GM12873 (cell line): ENCODE data around the gene TMEM236.

Experiments
- TF ChIP-seq, protein P1 (sequence below): IDR thresholded peaks from 2 replicates; pipeline ENCODE4 v1.5.1; 2012; ENCODE audit warnings: low read depth, mild to moderate bottlenecking, moderate library complexity, low read length, control low read depth; ENCODE audit not compliant: insufficient read depth; ENCODE audit errors: missing control alignments

The TMEM236 gene

DNA sequence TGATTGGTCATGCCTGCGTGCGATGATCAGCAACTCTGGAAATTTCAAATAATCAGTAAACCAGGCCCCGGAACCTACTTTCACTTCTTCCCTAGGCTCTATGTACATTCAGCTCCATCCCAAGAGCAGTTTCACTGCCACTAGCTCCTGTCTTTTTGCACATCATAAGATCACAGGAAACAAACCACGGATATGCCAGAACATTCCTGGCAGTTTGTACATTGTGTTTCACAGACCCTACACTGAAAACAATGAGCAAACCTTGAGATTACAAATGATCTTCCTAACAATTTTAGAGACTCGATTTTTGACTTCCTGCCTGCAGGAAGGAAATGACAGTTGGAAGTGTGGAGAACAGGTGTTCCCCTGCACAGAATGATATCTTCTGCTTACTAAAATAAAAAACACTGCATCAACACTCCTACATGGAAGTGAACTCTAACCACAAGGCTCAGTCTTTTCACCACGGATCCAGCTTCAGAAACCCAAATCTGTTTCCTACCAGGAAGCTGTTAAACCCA lies 7.6 kb upstream of the TMEM236 start:
- TF ChIP-seq, protein P1, sequence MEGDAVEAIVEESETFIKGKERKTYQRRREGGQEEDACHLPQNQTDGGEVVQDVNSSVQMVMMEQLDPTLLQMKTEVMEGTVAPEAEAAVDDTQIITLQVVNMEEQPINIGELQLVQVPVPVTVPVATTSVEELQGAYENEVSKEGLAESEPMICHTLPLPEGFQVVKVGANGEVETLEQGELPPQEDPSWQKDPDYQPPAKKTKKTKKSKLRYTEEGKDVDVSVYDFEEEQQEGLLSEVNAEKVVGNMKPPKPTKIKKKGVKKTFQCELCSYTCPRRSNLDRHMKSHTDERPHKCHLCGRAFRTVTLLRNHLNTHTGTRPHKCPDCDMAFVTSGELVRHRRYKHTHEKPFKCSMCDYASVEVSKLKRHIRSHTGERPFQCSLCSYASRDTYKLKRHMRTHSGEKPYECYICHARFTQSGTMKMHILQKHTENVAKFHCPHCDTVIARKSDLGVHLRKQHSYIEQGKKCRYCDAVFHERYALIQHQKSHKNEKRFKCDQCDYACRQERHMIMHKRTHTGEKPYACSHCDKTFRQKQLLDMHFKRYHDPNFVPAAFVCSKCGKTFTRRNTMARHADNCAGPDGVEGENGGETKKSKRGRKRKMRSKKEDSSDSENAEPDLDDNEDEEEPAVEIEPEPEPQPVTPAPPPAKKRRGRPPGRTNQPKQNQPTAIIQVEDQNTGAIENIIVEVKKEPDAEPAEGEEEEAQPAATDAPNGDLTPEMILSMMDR: no peak

DNA sequence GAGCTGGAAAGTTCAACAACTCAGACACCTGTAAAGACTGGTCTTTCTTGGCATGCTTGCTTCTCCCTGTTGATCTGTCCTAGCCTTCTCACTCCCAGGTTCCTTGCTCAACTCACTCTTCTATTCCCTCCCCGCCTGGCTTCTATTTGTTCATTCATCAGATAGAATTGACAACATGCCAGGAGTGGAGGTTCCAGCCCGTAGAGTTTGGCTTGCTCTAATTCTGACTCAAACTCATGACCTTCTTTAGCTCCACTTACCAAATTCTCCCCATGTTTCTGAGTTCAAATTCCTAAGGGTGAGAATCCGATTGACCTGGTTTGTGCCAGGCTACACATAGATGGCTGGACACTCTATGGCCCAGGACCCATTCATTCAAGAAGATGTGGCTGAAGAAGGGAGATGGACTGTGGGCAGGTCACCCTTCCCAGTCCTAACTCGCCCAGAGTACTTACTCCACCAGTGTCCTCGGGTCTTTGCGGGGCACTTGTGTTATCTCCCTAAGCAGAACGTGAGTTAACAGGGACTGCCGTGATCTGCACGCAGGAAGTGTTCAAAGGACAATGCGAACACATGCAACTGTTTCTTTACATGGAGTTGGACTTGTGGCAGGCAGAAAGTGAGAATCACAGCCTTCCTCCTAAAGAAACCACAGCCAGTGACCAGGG lies 4.0 kb upstream of the TMEM236 start:
- TF ChIP-seq, protein P1: no peak

DNA sequence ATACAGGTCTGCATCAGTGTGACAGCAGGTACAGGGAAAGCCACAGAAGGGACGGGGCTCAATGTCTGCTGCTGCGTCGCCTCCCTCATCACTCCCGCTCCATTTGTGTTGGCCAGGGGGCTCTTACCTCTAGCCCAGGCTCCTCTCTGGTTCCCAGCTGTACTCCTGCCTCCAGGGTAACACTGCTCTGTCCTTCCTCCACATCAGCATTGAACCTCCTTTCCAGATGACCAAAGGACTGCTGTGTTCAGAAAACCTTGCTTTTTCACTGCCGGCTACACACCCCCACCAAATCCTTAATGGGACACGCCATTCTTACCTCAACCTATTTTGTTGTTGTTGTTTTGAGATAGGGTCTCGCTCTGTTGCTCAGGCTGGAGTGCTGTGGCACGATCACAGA lies 2.1 kb upstream of the TMEM236 start:
- TF ChIP-seq, protein P1: no peak

DNA sequence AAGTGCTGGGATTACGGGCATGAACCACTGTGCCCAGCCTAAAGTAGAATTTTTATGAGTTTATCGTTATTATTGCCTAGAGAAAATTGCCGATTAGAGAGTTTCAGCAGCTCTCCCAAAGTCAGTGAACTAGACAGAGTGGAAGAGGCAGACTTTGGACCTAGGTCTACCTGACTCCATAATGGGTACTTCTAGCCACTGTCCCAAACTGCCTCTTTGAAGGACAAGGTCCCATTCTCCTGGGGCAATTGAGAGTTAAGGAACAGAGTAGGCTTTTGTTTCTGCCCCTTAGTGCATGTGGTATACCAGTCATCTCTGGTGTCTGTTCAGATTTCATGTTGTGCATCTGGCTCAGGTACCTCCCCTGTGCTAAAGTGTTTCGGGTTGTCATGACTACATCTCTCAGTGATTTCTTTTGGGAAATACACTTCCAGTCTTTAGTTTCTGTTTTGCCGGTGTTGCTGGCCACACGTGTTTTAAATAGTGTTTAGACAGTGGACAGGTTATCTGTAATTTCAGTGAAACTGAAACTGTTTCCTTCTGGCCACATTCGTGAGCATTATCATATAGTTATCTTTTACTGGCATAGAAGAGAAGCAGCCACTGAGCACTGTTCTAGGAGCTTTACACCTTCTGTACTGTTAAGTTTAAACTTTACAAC lies 4.7 kb downstream of the TMEM236 start:
- TF ChIP-seq, protein P1: no peak

DNA sequence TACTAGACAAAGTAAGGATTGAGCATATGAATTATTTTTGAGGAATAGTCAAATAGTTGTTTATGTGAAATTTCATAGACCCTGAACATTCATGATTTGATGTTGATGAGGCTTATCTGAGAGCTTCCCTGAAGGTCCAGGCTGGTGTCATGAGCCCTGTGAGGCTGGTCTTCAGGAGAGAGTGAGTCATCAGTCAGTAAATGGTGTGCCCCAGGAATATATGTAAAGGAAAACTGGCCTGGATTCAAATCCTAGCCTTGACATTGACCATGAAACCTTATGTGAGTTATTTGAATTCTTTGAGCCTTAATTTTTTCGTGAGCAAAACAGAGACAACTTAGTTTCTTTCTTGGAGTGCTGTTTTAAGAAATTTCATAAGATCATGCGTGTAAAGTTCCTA lies 6.2 kb downstream of the TMEM236 start:
- TF ChIP-seq, protein P1: no peak

DNA sequence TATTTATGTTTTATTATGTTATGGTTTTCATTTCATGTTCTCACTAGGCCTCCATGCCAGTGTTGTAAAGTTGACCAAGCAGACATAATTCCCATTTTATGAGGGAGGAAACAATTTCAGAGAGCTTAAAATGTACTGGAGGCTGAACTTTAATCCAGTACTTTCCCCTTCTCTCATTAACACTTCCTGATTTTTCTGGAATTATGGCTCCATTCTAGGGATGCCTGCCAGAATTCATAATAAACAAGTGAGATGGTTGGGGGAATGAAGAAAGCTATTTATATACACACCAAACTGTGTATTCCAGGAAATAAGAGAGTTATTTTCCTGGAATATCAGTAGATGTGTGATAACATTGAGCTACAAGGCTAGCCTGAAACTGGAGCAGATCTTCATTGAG lies 6.9 kb downstream of the TMEM236 start:
- TF ChIP-seq, protein P1: no peak

DNA sequence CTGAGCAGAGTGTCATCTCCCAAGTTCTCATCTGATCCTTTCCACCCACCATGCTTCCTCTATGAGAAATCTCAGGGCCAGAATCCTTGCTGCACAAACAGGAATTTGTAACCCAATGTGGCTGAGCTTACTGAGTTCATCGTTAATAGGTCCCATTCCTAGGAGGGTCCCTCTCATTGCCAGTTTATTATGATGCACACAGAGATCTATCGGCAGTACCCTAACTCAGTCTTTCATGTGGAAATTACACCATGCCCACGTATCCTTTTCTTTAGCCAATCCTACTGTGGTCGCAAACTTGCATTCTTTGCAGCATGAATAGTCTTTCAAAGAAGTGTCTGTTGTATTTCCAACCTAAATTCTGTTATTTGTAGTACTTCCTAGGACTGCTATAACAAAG lies 12.1 kb downstream of the TMEM236 start:
- TF ChIP-seq, protein P1: no peak
